Measurements from ENCODE around the gene ARID4B.
"Not testable (repeated sequence)": the region's sequence is repeated elsewhere in the genome, so short reads cannot be mapped to it uniquely, and the experiment has no call there.

The ARID4B gene

DNA sequence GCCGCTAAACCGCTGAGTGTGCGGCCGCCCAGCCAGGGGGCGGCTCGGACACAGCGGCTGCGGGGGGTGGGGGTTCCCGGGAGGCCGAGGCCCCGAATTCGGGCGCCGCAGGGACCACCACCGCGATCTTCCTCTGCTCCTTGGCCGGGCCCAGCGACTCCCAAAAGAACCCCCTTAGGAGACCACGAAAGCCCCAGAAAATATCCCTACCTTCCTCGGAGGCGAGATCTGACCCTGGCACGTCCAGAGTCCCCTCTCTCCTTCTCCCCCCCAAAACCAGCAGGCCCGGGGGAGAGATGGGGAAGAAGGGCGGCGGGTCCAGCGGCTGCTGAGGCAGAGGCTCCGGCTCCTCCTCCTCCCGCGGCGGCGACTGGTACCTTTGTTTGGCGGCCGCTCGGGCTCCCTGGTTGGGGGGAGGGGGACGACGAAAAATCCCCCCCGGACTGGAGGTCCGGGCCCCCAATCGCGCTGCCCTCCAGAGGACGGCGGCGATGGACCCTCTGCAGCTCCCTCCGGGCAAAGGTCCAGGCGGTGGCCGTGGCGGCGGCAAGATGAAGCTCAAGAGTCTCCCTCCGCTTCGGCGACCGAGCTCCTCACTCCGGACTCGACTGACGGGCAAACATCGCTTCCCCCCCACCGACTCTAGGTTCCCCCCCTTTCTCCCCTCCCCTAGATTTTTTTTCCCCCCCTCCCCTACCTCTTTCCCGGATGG, at the start of gene ARID4B:
TSS of gene ARID4B (minus strand) at position 621 of the 712 bp plus-strand sequence. CDS start 1,260 bp downstream, outside the sequence.
- H3K4me3 ChIP-seq (ENCODE audit: low read depth, low read length), result peak within 1 kb of the TSS; percentile 96
- TF ChIP-seq, protein P1, sequence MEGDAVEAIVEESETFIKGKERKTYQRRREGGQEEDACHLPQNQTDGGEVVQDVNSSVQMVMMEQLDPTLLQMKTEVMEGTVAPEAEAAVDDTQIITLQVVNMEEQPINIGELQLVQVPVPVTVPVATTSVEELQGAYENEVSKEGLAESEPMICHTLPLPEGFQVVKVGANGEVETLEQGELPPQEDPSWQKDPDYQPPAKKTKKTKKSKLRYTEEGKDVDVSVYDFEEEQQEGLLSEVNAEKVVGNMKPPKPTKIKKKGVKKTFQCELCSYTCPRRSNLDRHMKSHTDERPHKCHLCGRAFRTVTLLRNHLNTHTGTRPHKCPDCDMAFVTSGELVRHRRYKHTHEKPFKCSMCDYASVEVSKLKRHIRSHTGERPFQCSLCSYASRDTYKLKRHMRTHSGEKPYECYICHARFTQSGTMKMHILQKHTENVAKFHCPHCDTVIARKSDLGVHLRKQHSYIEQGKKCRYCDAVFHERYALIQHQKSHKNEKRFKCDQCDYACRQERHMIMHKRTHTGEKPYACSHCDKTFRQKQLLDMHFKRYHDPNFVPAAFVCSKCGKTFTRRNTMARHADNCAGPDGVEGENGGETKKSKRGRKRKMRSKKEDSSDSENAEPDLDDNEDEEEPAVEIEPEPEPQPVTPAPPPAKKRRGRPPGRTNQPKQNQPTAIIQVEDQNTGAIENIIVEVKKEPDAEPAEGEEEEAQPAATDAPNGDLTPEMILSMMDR (IDR thresholded peaks at IDR 0.05; ENCODE audit: borderline replicate concordance, insufficient read depth, low read depth, low read length), result no peak

- TF ChIP-seq, protein P1 (IDR thresholded peaks at IDR 0.05; ENCODE audit: borderline replicate concordance, insufficient read depth, low read depth, low read length), result no peak
- H3K4me3 ChIP-seq (ENCODE audit: low read depth, low read length), result no peak overlapping the region
Observed at GRCh38 chr1:235375919-235376605, 48.1 kb upstream of the ARID4B start.

GRCh38 chr1:235369802-235370201, 41.8 kb upstream of the ARID4B start:
- no peak overlapping the region for H3K4me3 ChIP-seq (ENCODE audit: low read depth, low read length)
- TF ChIP-seq, protein P1 (IDR thresholded peaks at IDR 0.05; ENCODE audit: borderline replicate concordance, insufficient read depth, low read depth, low read length), result no peak

DNA sequence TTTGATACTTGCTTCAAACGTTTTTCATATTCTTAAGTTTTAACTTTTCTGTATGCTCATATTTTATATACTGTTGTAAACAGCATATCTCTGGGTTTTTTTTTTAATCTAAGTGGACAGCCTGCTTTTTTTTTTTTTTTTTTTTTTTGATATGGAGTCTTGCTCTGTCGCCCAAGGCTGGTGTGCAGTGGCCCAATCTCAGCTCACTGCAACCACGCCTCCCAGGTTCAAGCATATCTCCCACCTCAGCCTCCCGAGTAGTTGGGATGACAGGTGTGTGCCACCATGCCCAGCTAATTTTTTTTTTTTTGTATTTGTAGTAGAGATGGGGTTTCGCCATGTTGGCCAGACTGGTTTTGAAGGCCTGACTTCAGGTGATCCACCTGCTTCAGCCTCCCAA, 40.4 kb upstream of the ARID4B start:
- H3K4me3 ChIP-seq (ENCODE audit: low read depth, low read length), result no peak overlapping the region
- TF ChIP-seq, protein P1 (IDR thresholded peaks at IDR 0.05; ENCODE audit: borderline replicate concordance, insufficient read depth, low read depth, low read length), result no peak

GRCh38 chr1:235367000-235367908, 39.3 kb upstream of the ARID4B start, which contains the start of gene TBCE:
TBCE (plus strand) TSS chr1:235367427; CDS start chr1:235380050, 12,623 bp downstream.
- peak within 1 kb of the TSS; percentile 62 for H3K4me3 ChIP-seq (ENCODE audit: low read depth, low read length)
- TF ChIP-seq, protein P1 (IDR thresholded peaks at IDR 0.05; ENCODE audit: borderline replicate concordance, insufficient read depth, low read depth, low read length), result no peak

- no peak overlapping the region for H3K4me3 ChIP-seq (ENCODE audit: low read depth, low read length)
- TF ChIP-seq, protein P1 (IDR thresholded peaks at IDR 0.05; ENCODE audit: borderline replicate concordance, insufficient read depth, low read depth, low read length), result no peak
Observed at GRCh38 chr1:235366286-235366685, 38.3 kb upstream of the ARID4B start.

DNA sequence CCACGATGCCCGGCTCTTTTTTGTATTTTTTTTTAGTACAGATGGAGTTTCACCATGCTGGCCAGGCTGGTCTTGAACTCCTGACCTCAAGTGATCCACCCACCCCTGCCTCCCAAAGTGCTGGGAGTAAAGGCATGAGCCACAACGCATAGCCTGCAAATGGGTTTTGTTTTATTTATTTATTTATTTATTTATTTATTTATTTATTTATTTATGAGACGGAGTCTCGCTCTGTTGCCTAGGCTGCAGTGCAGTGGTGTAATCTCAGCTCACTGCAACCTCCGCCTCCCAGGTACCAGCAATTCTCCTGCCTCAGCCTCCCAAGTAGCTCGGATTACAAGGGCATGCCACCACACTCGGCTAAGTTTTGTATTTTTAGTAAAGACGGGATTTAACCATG, 36.2 kb upstream of the ARID4B start:
- H3K4me3 ChIP-seq (ENCODE audit: low read depth, low read length), result not testable (repeated sequence)
